GM19395 (cell line): ENCODE results near the gene DEGS2.
"Not testable (repeated sequence)": the region's sequence is repeated elsewhere in the genome, so short reads cannot be mapped to it uniquely, and the experiment has no call there.

Experiments
- ATAC-seq: cut with Tn5 transposase; IDR thresholded peaks from one replicate; pipeline ENCODE4 v1.9.1; 2021; ENCODE audit warnings: mild to moderate bottlenecking, moderate library complexity; ENCODE audit not compliant: unreplicated experiment

DEGS2 gene

GRCh38 chr14:100180671-100181070 is 21.2 kb upstream of the DEGS2 start:
- ATAC-seq: not testable (repeated sequence)

- ATAC-seq: no peak
These were observed 19.2 kb upstream of the DEGS2 start for GRCh38 chr14:100178691-100179090.

- ATAC-seq: no peak
These were observed 17.4 kb upstream of the DEGS2 start for GRCh38 chr14:100176811-100177327.

GRCh38 chr14:100173353-100173752 is 13.9 kb upstream of the DEGS2 start:
- no peak for ATAC-seq

GRCh38 chr14:100172811-100173210 is 13.4 kb upstream of the DEGS2 start:
- ATAC-seq: no peak

- no peak for ATAC-seq
These were observed 11.4 kb upstream of the DEGS2 start for GRCh38 chr14:100170880-100171279.

- ATAC-seq: no peak
These were observed 9.1 kb upstream of the DEGS2 start for GRCh38 chr14:100168506-100168905.

GRCh38 chr14:100165831-100166440 is 6.5 kb upstream of the DEGS2 start:
- ATAC-seq: no peak

- ATAC-seq: no peak
These were observed 5.9 kb upstream of the DEGS2 start for GRCh38 chr14:100165376-100165775.

GRCh38 chr14:100160534-100160916 is 1.1 kb upstream of the DEGS2 start:
- no peak for ATAC-seq

GRCh38 chr14:100159865-100160533 is 554 bp upstream of the DEGS2 start:
- no peak for ATAC-seq

- no peak for ATAC-seq
These were observed 815 bp downstream of the DEGS2 start for GRCh38 chr14:100158566-100159093.

GRCh38 chr14:100157548-100158232 is 1.8 kb downstream of the DEGS2 start:
- ATAC-seq: not testable (repeated sequence)

GRCh38 chr14:100156776-100157175 is 2.7 kb downstream of the DEGS2 start:
- ATAC-seq: no peak

GRCh38 chr14:100155756-100156616 is 3.5 kb downstream of the DEGS2 start:
- no peak for ATAC-seq

- no peak for ATAC-seq
These were observed 4.3 kb downstream of the DEGS2 start for GRCh38 chr14:100155049-100155621.

- no peak for ATAC-seq
These were observed 5.9 kb downstream of the DEGS2 start for GRCh38 chr14:100153560-100153959.

- ATAC-seq: no peak
These were observed 7.4 kb downstream of the DEGS2 start for GRCh38 chr14:100152091-100152490.

GRCh38 chr14:100150932-100151587 is 8.4 kb downstream of the DEGS2 start:
- ATAC-seq: no peak
